ENCODE measurements around the gene ZMYM3.

DNA sequence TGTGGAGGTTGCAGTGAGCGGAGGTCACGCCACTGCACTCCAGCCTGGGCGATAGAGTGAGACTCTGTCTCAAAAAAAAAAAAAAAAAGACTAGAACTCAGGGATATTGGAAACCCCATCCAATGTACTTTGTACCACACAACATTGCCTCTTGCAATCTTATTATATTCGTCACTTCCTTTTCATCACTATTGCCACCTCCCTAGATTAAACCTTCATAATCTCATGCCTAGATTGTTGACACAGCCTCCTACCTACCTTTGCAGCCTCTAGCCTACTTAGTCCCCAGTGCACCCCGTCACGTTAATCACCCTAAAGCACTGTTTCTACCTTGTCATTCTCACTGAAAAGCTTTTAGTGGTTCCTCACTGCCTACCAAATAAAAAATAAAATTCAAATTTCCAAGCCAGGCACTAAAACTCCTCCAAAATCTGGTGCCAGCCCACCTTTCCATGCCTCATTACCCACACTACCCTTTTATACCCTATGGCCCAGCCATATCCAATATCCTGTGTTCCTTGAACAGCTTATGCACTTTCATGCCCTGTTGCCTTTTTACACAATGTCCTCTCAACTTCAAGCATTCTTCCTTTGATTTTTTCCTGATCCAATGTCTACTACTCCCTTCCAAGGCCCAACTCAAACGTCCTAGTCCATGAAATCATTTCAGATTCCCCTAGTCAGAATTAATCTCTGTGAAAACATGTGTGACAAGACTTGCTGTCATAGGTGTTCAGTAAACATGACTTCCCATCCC lies 54.5 kb downstream of the ZMYM3 start:
- TF ChIP-seq EP300 (IDR thresholded peaks at IDR 0.05) (no peak), POLR2A (IDR thresholded peaks at IDR 0.05) (no peak), CTCF (IDR thresholded peaks at IDR 0.05) (no peak)
